ENCODE results near the gene RASEF. TPM values are rescaled to one million over a fixed set of nuclear protein-coding genes. Genes with fewer than 3 reads are reported as not detected.

The RASEF gene
- polyA plus RNA-seq (2011; rRNA removed) (8.1 and 8.8 TPM in 2 replicates), polyA plus RNA-seq (2017; fragmentation: RNase III; extraction: RNeasy Plus Mini Kit Qiagen cat#74134 plus additional on column Dnase treatment) (4.7 to 5.3 TPM (median 5.1 TPM) in 3 replicates), polyA minus RNA-seq (2011; rRNA and poly(A)+ RNA removed) (7.8 and 8.6 TPM in 2 replicates)
- 2.0 and 2.2 TPM in 2 replicates for polyA plus RNA-seq (2012; cell fraction: cytosol; rRNA removed)
- 3.1 and 3.2 TPM in 2 replicates for polyA plus RNA-seq (2012; cell fraction: nucleus; rRNA removed)

GRCh38 chr9:83062651-83063527, at the start of gene RASEF:
TSS of gene RASEF (minus strand) at chr9:83063142. CDS start at chr9:83062867, 275 bp downstream.
- peak within 1 kb of the TSS; percentile 89 to 95 for H3K27ac ChIP-seq
- peak within 1 kb of the TSS; percentile 91 for H3K4me2 ChIP-seq
- ChIA-PET CTCF (interaction anchor here (0.7 to 1.4 kb wide), 9 partner anchors 13 to 135 kb away, joined by 3 to 6 read pairs (median 3); no protein-coding TSS in a partner anchor), POLR2A (interaction anchor here (0.7 to 2.2 kb wide), 4 partner anchors 27 to 79 kb away, joined by 3 to 10 read pairs (median 3); no protein-coding TSS in a partner anchor)
- peak within 1 kb of the TSS; percentile 78 for H3K4me3 ChIP-seq
- DNase-seq (ENCODE audit: low read depth in 1 of 2, low spot score in 1 of 2) (peak; percentile 62 to 80), ATAC-seq (peak; percentile 86 to 89), FAIRE-seq (no peak)
- WGBS (ENCODE audit: missing lambda C conversion rate), result under 1% methylated on average over 12 of the region's 99 CpGs
- H3K4me1 ChIP-seq, result peaks cover 42% of the 10 kb centered on the region
- H3K9me3 ChIP-seq, result no peaks in the 10 kb centered on the region
- TF ChIP-seq PHF8 (IDR thresholded peaks at IDR 0.05; ENCODE audit: borderline replicate concordance, low read depth) (peak; percentile 34; the same call in 1 of the 2 replicates), JUN (IDR thresholded peaks at IDR 0.05) (peak; percentile 39 to 76; a peak in 2 of 5 replicates), FOXS1 (CRISPR knock-in tag; IDR thresholded peaks at IDR 0.05) (no peak), PBX3 (IDR thresholded peaks at IDR 0.05) (0 out of 2 replicates have a peak, but pooled peaks have one; percentile 13), CBX2 (IDR thresholded peaks at IDR 0.05; ENCODE audit: borderline replicate concordance, low read depth) (no peak), REST (IDR thresholded peaks at IDR 0.05) (no peak), CEBPB (IDR thresholded peaks at IDR 0.05) (no peak), TP53 (CRISPR knock-in tag; IDR thresholded peaks at IDR 0.05) (no peak), POLR2AphosphoS2 (conservative IDR thresholded peaks at IDR 0.05; ENCODE audit: low read length) (no peak), KDM1A (IDR thresholded peaks at IDR 0.05; ENCODE audit: low read depth) (no peak), MYC (IDR thresholded peaks at IDR 0.05; ENCODE audit: borderline replicate concordance, low read length) (no peak), RCOR1 (IDR thresholded peaks at IDR 0.05; ENCODE audit: low read depth, low read length) (no peak), HMGXB4 (CRISPR knock-in tag; IDR thresholded peaks at IDR 0.05; ENCODE audit: borderline replicate concordance) (no peak), FOSB (CRISPR knock-in tag; IDR thresholded peaks at IDR 0.05) (no peak), ZC3H11A (IDR thresholded peaks at IDR 0.05) (no peak), ZNF302 (CRISPR knock-in tag; IDR thresholded peaks at IDR 0.05) (no peak), GATA3 (IDR thresholded peaks at IDR 0.05; ENCODE audit: borderline replicate concordance) (no peak), KDM5A (IDR thresholded peaks at IDR 0.05) (no peak), RFX5 (IDR thresholded peaks at IDR 0.05) (no peak), JUNB (IDR thresholded peaks at IDR 0.05) (no peak), ESRRA (IDR thresholded peaks at IDR 0.05; ENCODE audit: borderline replicate concordance, low read length) (no peak), ZFP36 (IDR thresholded peaks at IDR 0.05; ENCODE audit: borderline replicate concordance, partially characterized antibody) (no peak), HDAC2 (IDR thresholded peaks at IDR 0.05) (no peak), RARB (CRISPR knock-in tag; IDR thresholded peaks at IDR 0.05) (no peak), HOXA7 (CRISPR knock-in tag; IDR thresholded peaks at IDR 0.05) (no peak), RAD21 (conservative IDR thresholded peaks at IDR 0.05 in 1 of 2, IDR thresholded peaks at IDR 0.05 in 1 of 2) (peak in 1 of 2 experiments; percentile 52; a peak in 3 of 5 replicates), EHF (CRISPR knock-in tag; IDR thresholded peaks at IDR 0.05) (no peak), EHMT2 (IDR thresholded peaks at IDR 0.05; ENCODE audit: low read depth) (no peak), NR3C1 (IDR thresholded peaks at IDR 0.05) (no peak), MAX (IDR thresholded peaks at IDR 0.05) (peak; percentile 63)
- TF ChIP-seq, protein P1, sequence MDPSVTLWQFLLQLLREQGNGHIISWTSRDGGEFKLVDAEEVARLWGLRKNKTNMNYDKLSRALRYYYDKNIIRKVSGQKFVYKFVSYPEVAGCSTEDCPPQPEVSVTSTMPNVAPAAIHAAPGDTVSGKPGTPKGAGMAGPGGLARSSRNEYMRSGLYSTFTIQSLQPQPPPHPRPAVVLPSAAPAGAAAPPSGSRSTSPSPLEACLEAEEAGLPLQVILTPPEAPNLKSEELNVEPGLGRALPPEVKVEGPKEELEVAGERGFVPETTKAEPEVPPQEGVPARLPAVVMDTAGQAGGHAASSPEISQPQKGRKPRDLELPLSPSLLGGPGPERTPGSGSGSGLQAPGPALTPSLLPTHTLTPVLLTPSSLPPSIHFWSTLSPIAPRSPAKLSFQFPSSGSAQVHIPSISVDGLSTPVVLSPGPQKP (IDR thresholded peaks at IDR 0.05; ENCODE audit: low read depth, low read length), result no peak
- TF ChIP-seq, protein P2, sequence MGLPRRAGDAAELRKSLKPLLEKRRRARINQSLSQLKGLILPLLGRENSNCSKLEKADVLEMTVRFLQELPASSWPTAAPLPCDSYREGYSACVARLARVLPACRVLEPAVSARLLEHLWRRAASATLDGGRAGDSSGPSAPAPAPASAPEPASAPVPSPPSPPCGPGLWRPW (IDR thresholded peaks at IDR 0.05), result no peak
